ENCODE measurements around the gene SHISA4. TPM values are rescaled to one million over a fixed set of nuclear protein-coding genes. Genes with fewer than 3 reads are reported as not detected.
"Not testable (repeated sequence)": the region's sequence is repeated elsewhere in the genome, so short reads cannot be mapped to it uniquely, and the experiment has no call there.

SHISA4 gene
- total RNA-seq, 1 experiment from 2014 or later, result 7.6 TPM

DNA sequence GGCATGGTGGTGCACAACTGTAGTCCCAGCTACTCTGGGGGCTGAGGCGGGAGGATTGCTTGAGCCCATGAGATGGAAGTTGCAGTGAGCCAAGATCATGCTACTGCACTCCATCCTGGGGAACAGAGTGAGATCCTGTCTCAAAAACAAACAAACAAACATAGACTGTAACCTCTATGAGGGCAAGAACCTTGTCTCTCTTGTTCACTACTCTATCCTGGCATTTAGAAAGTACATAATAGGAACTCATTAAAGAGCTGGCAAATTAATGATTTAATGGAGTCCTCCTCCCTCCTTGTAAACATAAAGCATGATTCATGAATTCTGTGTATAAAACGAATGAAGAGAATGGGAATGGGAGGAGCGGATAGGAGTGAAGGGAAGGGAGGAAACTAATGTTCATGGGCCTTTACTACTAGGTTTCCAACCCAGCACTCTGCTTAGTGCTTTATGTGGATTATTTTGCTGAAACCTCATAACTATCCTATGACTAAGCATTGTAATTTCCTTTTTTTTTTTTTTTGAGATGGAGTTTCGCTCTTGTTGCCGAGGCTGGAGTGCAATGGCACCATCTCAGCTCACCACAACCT lies 49.0 kb downstream of the SHISA4 start:
- no peaks in the 10 kb centered on the region for H3K27me3 Mint-ChIP-seq (ENCODE audit: insufficient read depth, unreplicated experiment)
- no peaks in the 10 kb centered on the region for H3K9me3 Mint-ChIP-seq (ENCODE audit: unreplicated experiment)
- DNase-seq (ENCODE audit: unreplicated experiment), result peak; percentile 53
- intact Hi-C loops (cut with micrococcal nuclease), result no loop called here
- ChIA-PET CTCF (interaction anchor here (0.6 to 3.0 kb wide), 7 partner anchors 20 to 290 kb away, joined by 3 to 23 read pairs (median 4); no protein-coding TSS in a partner anchor), POLR2A (interaction anchor here (0.6 to 2.2 kb wide), 6 partner anchors 9 to 887 kb away, joined by 3 to 10 read pairs (median 4); partner anchors contain the start of genes LMOD1 and TIMM17A)
- peaks cover 12% of the 10 kb centered on the region for H3K4me1 Mint-ChIP-seq (ENCODE audit: insufficient read depth, unreplicated experiment)
- TF ChIP-seq, protein P1, sequence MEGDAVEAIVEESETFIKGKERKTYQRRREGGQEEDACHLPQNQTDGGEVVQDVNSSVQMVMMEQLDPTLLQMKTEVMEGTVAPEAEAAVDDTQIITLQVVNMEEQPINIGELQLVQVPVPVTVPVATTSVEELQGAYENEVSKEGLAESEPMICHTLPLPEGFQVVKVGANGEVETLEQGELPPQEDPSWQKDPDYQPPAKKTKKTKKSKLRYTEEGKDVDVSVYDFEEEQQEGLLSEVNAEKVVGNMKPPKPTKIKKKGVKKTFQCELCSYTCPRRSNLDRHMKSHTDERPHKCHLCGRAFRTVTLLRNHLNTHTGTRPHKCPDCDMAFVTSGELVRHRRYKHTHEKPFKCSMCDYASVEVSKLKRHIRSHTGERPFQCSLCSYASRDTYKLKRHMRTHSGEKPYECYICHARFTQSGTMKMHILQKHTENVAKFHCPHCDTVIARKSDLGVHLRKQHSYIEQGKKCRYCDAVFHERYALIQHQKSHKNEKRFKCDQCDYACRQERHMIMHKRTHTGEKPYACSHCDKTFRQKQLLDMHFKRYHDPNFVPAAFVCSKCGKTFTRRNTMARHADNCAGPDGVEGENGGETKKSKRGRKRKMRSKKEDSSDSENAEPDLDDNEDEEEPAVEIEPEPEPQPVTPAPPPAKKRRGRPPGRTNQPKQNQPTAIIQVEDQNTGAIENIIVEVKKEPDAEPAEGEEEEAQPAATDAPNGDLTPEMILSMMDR (IDR thresholded peaks at IDR 0.05; ENCODE audit: unreplicated experiment), result no peak
- peak overlapping the region; percentile 43 for H3K27ac Mint-ChIP-seq (ENCODE audit: low read depth, unreplicated experiment)
- no peaks in the 10 kb centered on the region for H3K36me3 Mint-ChIP-seq (ENCODE audit: insufficient read depth, unreplicated experiment)
- H3K4me3 Mint-ChIP-seq (ENCODE audit: unreplicated experiment), result no peak overlapping the region
- BruUV-seq (replicated peaks), result no TSS peak

DNA sequence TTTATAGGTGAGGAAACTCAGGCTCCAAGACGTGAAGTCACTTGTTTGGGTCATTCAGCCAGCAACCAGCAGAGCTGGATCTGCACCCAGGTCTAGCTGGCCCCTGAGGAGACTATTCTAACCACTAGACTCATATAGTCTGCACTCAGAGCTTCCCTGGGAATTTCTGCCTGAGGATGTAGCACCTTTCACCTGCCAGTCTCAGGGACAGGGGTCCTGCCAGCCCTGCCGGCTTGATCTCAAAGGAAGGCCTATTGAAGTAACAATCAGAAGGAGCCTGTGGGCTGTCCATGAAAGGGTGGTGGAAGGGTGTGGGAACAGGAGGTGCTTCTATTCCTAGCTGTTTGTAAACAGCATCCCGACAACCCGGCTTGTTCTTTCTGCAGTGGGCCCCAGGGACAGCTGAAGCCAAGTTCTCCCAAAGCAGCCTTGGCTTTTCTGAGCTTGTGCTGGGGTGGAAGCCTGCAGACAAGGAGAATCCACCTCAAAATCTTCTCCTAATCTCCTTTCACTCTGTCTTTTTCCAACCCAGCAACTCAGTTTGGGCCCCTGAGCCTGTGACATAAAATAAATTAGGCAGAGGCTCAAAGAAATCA lies 49.8 kb downstream of the SHISA4 start:
- CTCF ChIA-PET, result interaction anchor here (0.8 to 3.0 kb wide), 5 partner anchors 34 to 45 kb away, joined by 3 to 23 read pairs (median 4); no protein-coding TSS in a partner anchor
- TF ChIP-seq, protein P1 (IDR thresholded peaks at IDR 0.05; ENCODE audit: unreplicated experiment), result no peak
- no peaks in the 10 kb centered on the region for H3K36me3 Mint-ChIP-seq (ENCODE audit: insufficient read depth, unreplicated experiment)
- POLR2A ChIA-PET, result interaction anchor here (0.6 to 1.3 kb wide), 5 partner anchors 10 to 412 kb away, joined by 3 to 10 read pairs (median 4); partner anchors contain the start of gene TIMM17A
- intact Hi-C loops (cut with micrococcal nuclease), result no loop called here
- no peak overlapping the region for H3K4me3 Mint-ChIP-seq (ENCODE audit: unreplicated experiment)
- DNase-seq (ENCODE audit: unreplicated experiment), result no peak
- no peaks in the 10 kb centered on the region for H3K27me3 Mint-ChIP-seq (ENCODE audit: insufficient read depth, unreplicated experiment)
- no TSS peak for BruUV-seq (replicated peaks)
- H3K27ac Mint-ChIP-seq (ENCODE audit: low read depth, unreplicated experiment), result peak overlapping the region; percentile 43
- no peaks in the 10 kb centered on the region for H3K9me3 Mint-ChIP-seq (ENCODE audit: unreplicated experiment)
- H3K4me1 Mint-ChIP-seq (ENCODE audit: insufficient read depth, unreplicated experiment), result peaks cover 12% of the 10 kb centered on the region

DNA sequence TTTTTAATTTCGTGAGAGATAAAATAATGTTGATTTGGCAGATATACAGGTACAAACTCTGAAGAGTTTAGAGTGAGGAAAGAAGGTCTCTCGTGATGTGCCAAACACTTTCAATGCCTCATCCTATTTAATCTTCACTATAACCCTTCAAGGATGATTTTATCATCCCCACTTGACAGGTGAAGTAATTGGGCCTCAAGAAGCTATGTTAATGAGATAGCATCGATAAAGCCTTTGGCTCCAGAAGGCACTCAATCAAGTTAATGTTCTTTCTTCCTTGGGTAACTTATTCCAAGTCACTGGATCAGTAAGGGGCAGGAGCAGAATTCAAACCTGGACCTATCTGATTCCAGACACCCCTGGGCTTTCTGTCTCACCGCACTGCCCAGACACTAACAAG lies 50.5 kb downstream of the SHISA4 start:
- ChIA-PET CTCF (interaction anchor here (3.0 to 3.1 kb wide), 2 partner anchors 44 kb away, joined by 14 to 23 read pairs; no protein-coding TSS in a partner anchor), POLR2A (interaction anchor here (0.9 to 1.2 kb wide), 2 partner anchors 10 to 13 kb away, joined by 3 to 4 read pairs; no protein-coding TSS in a partner anchor)
- H3K9me3 Mint-ChIP-seq (ENCODE audit: unreplicated experiment), result no peaks in the 10 kb centered on the region
- DNase-seq (ENCODE audit: unreplicated experiment), result no peak
- no TSS peak for BruUV-seq (replicated peaks)
- TF ChIP-seq, protein P1 (IDR thresholded peaks at IDR 0.05; ENCODE audit: unreplicated experiment), result no peak
- H3K27ac Mint-ChIP-seq (ENCODE audit: low read depth, unreplicated experiment), result no peak overlapping the region
- H3K36me3 Mint-ChIP-seq (ENCODE audit: insufficient read depth, unreplicated experiment), result no peaks in the 10 kb centered on the region
- intact Hi-C loops (cut with micrococcal nuclease), result no loop called here
- H3K4me1 Mint-ChIP-seq (ENCODE audit: insufficient read depth, unreplicated experiment), result peaks cover 10% of the 10 kb centered on the region
- H3K4me3 Mint-ChIP-seq (ENCODE audit: unreplicated experiment), result no peak overlapping the region
- H3K27me3 Mint-ChIP-seq (ENCODE audit: insufficient read depth, unreplicated experiment), result no peaks in the 10 kb centered on the region

DNA sequence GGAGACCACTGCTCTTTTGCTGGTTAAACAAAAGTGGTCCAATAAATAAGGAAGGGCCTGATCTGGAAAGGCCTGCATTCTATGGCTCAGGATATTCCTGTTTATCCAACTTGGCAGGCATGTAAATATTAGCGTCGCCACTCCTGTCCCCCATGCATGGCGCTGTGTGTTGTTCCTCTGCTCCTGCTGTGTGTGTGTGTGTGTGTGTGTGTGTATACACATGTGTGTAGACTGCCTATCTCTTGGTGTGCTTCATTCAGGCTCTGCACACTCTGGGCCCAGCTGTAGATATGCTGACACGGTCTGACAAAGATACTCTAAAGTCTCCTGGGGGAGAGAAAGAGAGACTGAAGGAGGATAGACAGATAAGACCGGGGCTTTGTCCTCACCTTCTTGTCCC lies 50.9 kb downstream of the SHISA4 start:
- intact Hi-C loops (cut with micrococcal nuclease), result no loop called here
- POLR2A ChIA-PET, result interaction anchor here (0.7 to 1.2 kb wide), 3 partner anchors 13 to 57 kb away, joined by 3 to 4 read pairs (median 3); no protein-coding TSS in a partner anchor
- Mint-ChIP-seq H3K9me3 (ENCODE audit: unreplicated experiment) (no peaks in the 10 kb centered on the region), H3K27me3 (ENCODE audit: insufficient read depth, unreplicated experiment) (no peaks in the 10 kb centered on the region), H3K36me3 (ENCODE audit: insufficient read depth, unreplicated experiment) (no peaks in the 10 kb centered on the region), H3K4me3 (ENCODE audit: unreplicated experiment) (no peak overlapping the region), H3K4me1 (ENCODE audit: insufficient read depth, unreplicated experiment) (peaks cover 6% of the 10 kb centered on the region), H3K27ac (ENCODE audit: low read depth, unreplicated experiment) (no peak overlapping the region)
- TF ChIP-seq, protein P1 (IDR thresholded peaks at IDR 0.05; ENCODE audit: unreplicated experiment), result no peak
- CTCF ChIA-PET, result interaction anchor here (0.6 to 3.1 kb wide), 3 partner anchors 44 to 638 kb away, joined by 4 to 14 read pairs (median 5); no protein-coding TSS in a partner anchor
- DNase-seq (ENCODE audit: unreplicated experiment), result no peak
- no TSS peak for BruUV-seq (replicated peaks)

DNA sequence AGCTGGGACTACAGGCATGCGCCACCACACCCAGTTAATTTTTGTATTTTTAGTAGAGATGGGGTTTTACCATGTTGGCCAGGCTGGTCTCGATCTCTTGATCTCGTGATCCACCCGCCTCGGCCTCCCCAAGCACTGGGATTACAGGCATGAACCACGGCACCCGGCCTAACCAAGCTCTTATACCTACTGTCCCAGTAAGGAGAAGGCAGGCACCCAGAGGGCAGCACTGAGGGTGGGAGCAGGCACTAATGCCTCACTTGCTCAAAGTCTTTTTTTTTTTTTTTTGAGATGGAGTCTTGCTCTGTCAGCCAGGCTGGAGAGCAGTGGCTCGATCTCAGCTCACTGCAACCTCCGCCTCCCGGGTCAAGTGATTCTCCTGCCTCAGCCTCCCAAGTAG lies 51.6 kb downstream of the SHISA4 start:
- DNase-seq (ENCODE audit: unreplicated experiment); BruUV-seq (replicated peaks); H3K4me3 Mint-ChIP-seq (ENCODE audit: unreplicated experiment); H3K9me3 Mint-ChIP-seq (ENCODE audit: unreplicated experiment); H3K36me3 Mint-ChIP-seq (ENCODE audit: insufficient read depth, unreplicated experiment); H3K27me3 Mint-ChIP-seq (ENCODE audit: insufficient read depth, unreplicated experiment); intact Hi-C loops (cut with micrococcal nuclease); H3K27ac Mint-ChIP-seq (ENCODE audit: low read depth, unreplicated experiment); H3K4me1 Mint-ChIP-seq (ENCODE audit: insufficient read depth, unreplicated experiment): not testable (repeated sequence)
- CTCF ChIA-PET, result interaction anchor here (0.6 to 3.1 kb wide), 6 partner anchors 9 to 60 kb away, joined by 3 to 14 read pairs (median 4); no protein-coding TSS in a partner anchor
- POLR2A ChIA-PET, result interaction anchor here (0.6 to 1.1 kb wide), 3 partner anchors 39 to 172 kb away, joined by 3 to 4 read pairs (median 3); no protein-coding TSS in a partner anchor

Measured in MCF 10A (cell line).